ENCODE measurements around the gene PSTK.
A peak's percentile ranks its signal among the peaks of the same experiment; 100 is the strongest.

Gene PSTK

GRCh38 chr10:122992031-122992585, 11.9 kb downstream of the PSTK start:
- DNase-seq (ENCODE audit: low read depth in 2 of 2), result no peak

GRCh38 chr10:122993797-122994336, 13.7 kb downstream of the PSTK start:
- DNase-seq (ENCODE audit: low read depth in 2 of 2), result no peak

GRCh38 chr10:122995936-122996335, 15.7 kb downstream of the PSTK start:
- no peak for DNase-seq (ENCODE audit: low read depth in 2 of 2)

GRCh38 chr10:122997864-122998263, 17.7 kb downstream of the PSTK start:
- DNase-seq (ENCODE audit: low read depth in 2 of 2), result no peak

- no peak for DNase-seq (ENCODE audit: low read depth in 2 of 2)
Measured at GRCh38 chr10:122998360-122998917, 18.2 kb downstream of the PSTK start.

- no peak for DNase-seq (ENCODE audit: low read depth in 2 of 2)
Measured at GRCh38 chr10:122998934-122999333, 18.7 kb downstream of the PSTK start.

- DNase-seq (ENCODE audit: low read depth in 2 of 2), result no peak
Measured at GRCh38 chr10:122999347-122999746, 19.1 kb downstream of the PSTK start.

GRCh38 chr10:123000155-123000554, 20.0 kb downstream of the PSTK start:
- no peak for DNase-seq (ENCODE audit: low read depth in 2 of 2)

- no peak for DNase-seq (ENCODE audit: low read depth in 2 of 2)
Measured at GRCh38 chr10:123001370-123001769, 21.2 kb downstream of the PSTK start.

- DNase-seq (ENCODE audit: low read depth in 2 of 2), result no peak
Measured at GRCh38 chr10:123004298-123004697, 24.1 kb downstream of the PSTK start.

GRCh38 chr10:123007558-123008354, 27.6 kb downstream of the PSTK start:
- peak in 1 of 2 donors; percentile 36 for DNase-seq (ENCODE audit: low read depth in 2 of 2)

GRCh38 chr10:123008355-123009104, 28.3 kb downstream of the PSTK start, which contains the start of the genes ACADSB and IKZF5:
Gene ACADSB, plus strand, starts transcription at chr10:123009006. Its CDS starts 24 bp downstream, at chr10:123009030.
Gene IKZF5, minus strand, starts transcription at chr10:123008795. Its CDS starts 10,170 bp downstream, at chr10:122998625.
- DNase-seq (ENCODE audit: low read depth in 2 of 2), result peak; percentile 90 to 96

- no peak for DNase-seq (ENCODE audit: low read depth in 2 of 2)
Measured at GRCh38 chr10:123009105-123009820, 29.1 kb downstream of the PSTK start.

- no peak for DNase-seq (ENCODE audit: low read depth in 2 of 2)
Measured at GRCh38 chr10:123011987-123012386, 31.8 kb downstream of the PSTK start.

- DNase-seq (ENCODE audit: low read depth in 2 of 2), result no peak
Measured at GRCh38 chr10:123013456-123014419, 33.5 kb downstream of the PSTK start.

- no peak for DNase-seq (ENCODE audit: low read depth in 2 of 2)
Measured at GRCh38 chr10:123014772-123015171, 34.6 kb downstream of the PSTK start.

GRCh38 chr10:123016228-123016627, 36.0 kb downstream of the PSTK start:
- no peak for DNase-seq (ENCODE audit: low read depth in 2 of 2)

GRCh38 chr10:123017421-123018165, 37.4 kb downstream of the PSTK start:
- DNase-seq (ENCODE audit: low read depth in 2 of 2), result no peak

- no peak for DNase-seq (ENCODE audit: low read depth in 2 of 2)
Measured at GRCh38 chr10:123018531-123018930, 38.3 kb downstream of the PSTK start.
